Neutrophil (primary cell): ENCODE results near the gene CPN2.

ENCODE experiments used
- H3K27ac ChIP-seq: fragments of 200-600 bp; sonication (generic); 2 replicates; pipeline ENCODE4 v1.5.1; 2016; ENCODE audit warnings: mild to moderate bottlenecking, moderate library complexity
- H3K27me3 ChIP-seq: fragments of 200-600 bp; sonication (generic); 2 replicates; pipeline ENCODE4 v1.6.0; 2016; ENCODE audit warnings: mild to moderate bottlenecking
- H3K36me3 ChIP-seq: fragments of 200-600 bp; sonication (generic); 2 replicates; pipeline ENCODE4 v1.5.1; 2017
- H3K4me1 ChIP-seq, 2 experiments: fragments of 200-600 bp in 1 of 2; sonication (generic) in 1 of 2; 1 replicate in 1 of 2; 2 replicates in 1 of 2; pipeline versions ENCODE4 v1.5.1 to v1.6.1; 2013 to 2016; ENCODE audit warnings: low read depth in 1 of 2, low read length in 1 of 2, mild to moderate bottlenecking in 1 of 2, moderate library complexity in 1 of 2; ENCODE audit not compliant: control insufficient read depth in 1 of 2, insufficient read depth in 1 of 2
- H3K4me3 ChIP-seq, 2 experiments: fragments of 200-600 bp in 1 of 2; sonication (generic) in 1 of 2; 1 replicate in 1 of 2; 2 replicates in 1 of 2; pipeline ENCODE4 v1.5.1; 2013 to 2016; ENCODE audit warnings: low read depth in 1 of 2, low read length in 1 of 2, mild to moderate bottlenecking in 1 of 2, moderate library complexity in 1 of 2
- H3K9me3 ChIP-seq: fragments of 200-600 bp; sonication (generic); 2 replicates; pipeline ENCODE4 v1.5.1; 2016
- CTCF ChIP-seq: fragments of 200-600 bp; sonication (generic); IDR thresholded peaks from 2 replicates; pipeline ENCODE4 v1.5.1; 2016; ENCODE audit warnings: antibody characterized with exemption

CPN2 gene

GRCh38 chr3:194344012-194344411 is 7.1 kb downstream of the CPN2 start:
- no peak overlapping the region for H3K4me3 ChIP-seq

GRCh38 chr3:194343561-194343893 is 7.6 kb downstream of the CPN2 start:
- Histone ChIP-seq H3K4me3 (no peak overlapping the region), H3K27ac (no peak overlapping the region), H3K27me3 (peaks cover 7% of the 10 kb centered on the region), H3K4me1 (no peaks in the 10 kb centered on the region), H3K9me3 (no peaks in the 10 kb centered on the region), H3K36me3 (no peaks in the 10 kb centered on the region)
- no peak for TF ChIP-seq CTCF

More at GRCh38 chr3:194344012-194344411, 7.1 kb downstream of the CPN2 start:
- peak; percentile 51 for TF ChIP-seq CTCF
- H3K36me3 ChIP-seq: no peaks in the 10 kb centered on the region
- H3K9me3 ChIP-seq: no peaks in the 10 kb centered on the region
- no peaks in the 10 kb centered on the region for H3K4me1 ChIP-seq
- H3K27ac ChIP-seq: no peak overlapping the region
- H3K27me3 ChIP-seq: peaks cover 7% of the 10 kb centered on the region

GRCh38 chr3:194342861-194343560 is 8.1 kb downstream of the CPN2 start:
- Histone ChIP-seq H3K27ac (no peak overlapping the region), H3K4me1 (no peaks in the 10 kb centered on the region), H3K9me3 (no peaks in the 10 kb centered on the region), H3K27me3 (peaks cover 7% of the 10 kb centered on the region), H3K4me3 (no peak overlapping the region), H3K36me3 (no peaks in the 10 kb centered on the region)
- no peak for TF ChIP-seq CTCF

GRCh38 chr3:194340757-194341400 is 10.2 kb downstream of the CPN2 start:
- Histone ChIP-seq H3K27me3 (peaks cover 11% of the 10 kb centered on the region), H3K36me3 (no peaks in the 10 kb centered on the region), H3K4me3 (no peak overlapping the region), H3K27ac (no peak overlapping the region), H3K9me3 (no peaks in the 10 kb centered on the region), H3K4me1 (no peaks in the 10 kb centered on the region)
- TF ChIP-seq CTCF: no peak

GRCh38 chr3:194339840-194340239 is 11.3 kb downstream of the CPN2 start:
- Histone ChIP-seq H3K9me3 (no peaks in the 10 kb centered on the region), H3K27me3 (peaks cover 11% of the 10 kb centered on the region), H3K27ac (no peak overlapping the region), H3K4me1 (no peaks in the 10 kb centered on the region), H3K4me3 (no peak overlapping the region), H3K36me3 (no peaks in the 10 kb centered on the region)
- TF ChIP-seq CTCF: no peak
